Prostate gland (tissue), 2 donors: ENCODE data around the gene KCNJ6.

Source experiments
- POLR2A ChIP-seq: fragments of 450-650 bp; IDR thresholded peaks from one replicate; pipeline ENCODE4 v1.6.1; 2016; ENCODE audit warnings: antibody characterized with exemption, mild to moderate bottlenecking
- TF ChIP-seq, protein P1 (sequence below), 4 experiments: fragments of 200-600 bp in 2 of 4; fragments of 450-650 bp in 2 of 4; sonication (generic) in 2 of 4; IDR thresholded peaks; 1 replicate in 3 of 4; 2 replicates in 1 of 4; pipeline ENCODE4 v1.5.1; 2016 to 2019; ENCODE audit warnings: antibody characterized with exemption in 4 of 4, mild to moderate bottlenecking in 2 of 4, moderate library complexity in 2 of 4

DNA sequence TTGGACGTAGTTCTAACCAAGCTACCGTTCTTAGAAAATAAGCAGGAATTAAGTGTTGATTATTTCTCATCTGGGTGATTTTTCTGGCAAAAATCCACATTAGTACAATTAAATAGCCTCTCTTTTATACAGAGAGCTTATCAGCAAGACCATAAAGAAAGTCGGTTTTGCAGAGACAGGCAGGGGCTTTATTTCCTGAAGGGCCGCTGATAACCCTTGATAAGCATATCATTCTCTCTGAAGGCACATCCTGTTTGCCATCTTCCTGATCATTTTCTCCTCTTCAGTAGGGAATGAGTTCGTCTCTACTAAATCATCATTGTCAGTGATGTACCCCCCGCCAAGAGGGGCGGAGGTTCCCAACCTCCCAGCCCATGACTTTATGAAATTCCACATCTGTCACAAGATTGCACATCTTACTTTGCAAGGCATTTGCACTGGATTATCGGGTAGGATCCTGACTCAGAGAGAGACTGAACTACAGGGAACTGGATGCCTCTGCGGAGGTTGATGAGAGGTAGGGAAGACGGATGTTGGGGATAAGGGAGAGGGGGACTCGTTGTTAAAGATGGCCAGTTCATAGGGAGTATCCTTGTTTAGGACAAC lies 115.7 kb downstream of the KCNJ6 start:
- TF ChIP-seq, protein P1, sequence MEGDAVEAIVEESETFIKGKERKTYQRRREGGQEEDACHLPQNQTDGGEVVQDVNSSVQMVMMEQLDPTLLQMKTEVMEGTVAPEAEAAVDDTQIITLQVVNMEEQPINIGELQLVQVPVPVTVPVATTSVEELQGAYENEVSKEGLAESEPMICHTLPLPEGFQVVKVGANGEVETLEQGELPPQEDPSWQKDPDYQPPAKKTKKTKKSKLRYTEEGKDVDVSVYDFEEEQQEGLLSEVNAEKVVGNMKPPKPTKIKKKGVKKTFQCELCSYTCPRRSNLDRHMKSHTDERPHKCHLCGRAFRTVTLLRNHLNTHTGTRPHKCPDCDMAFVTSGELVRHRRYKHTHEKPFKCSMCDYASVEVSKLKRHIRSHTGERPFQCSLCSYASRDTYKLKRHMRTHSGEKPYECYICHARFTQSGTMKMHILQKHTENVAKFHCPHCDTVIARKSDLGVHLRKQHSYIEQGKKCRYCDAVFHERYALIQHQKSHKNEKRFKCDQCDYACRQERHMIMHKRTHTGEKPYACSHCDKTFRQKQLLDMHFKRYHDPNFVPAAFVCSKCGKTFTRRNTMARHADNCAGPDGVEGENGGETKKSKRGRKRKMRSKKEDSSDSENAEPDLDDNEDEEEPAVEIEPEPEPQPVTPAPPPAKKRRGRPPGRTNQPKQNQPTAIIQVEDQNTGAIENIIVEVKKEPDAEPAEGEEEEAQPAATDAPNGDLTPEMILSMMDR (IDR thresholded peaks at IDR 0.05): no peak
- TF ChIP-seq POLR2A: no peak
